ENCODE measurements around the gene SPECC1.

The SPECC1 gene

GRCh38 chr17:20092261-20092867 is 83.2 kb downstream of the SPECC1 start:
- TF ChIP-seq CTCF (IDR thresholded peaks at IDR 0.05; ENCODE audit: low read depth, low read length), result no peak
- DNase-seq (ENCODE audit: extremely low read depth, low read depth), result no peak

GRCh38 chr17:20092973-20093626 is 83.9 kb downstream of the SPECC1 start:
- no peak for TF ChIP-seq CTCF (IDR thresholded peaks at IDR 0.05; ENCODE audit: low read depth, low read length)
- DNase-seq (ENCODE audit: extremely low read depth, low read depth), result no peak

- no peak for TF ChIP-seq CTCF (IDR thresholded peaks at IDR 0.05; ENCODE audit: low read depth, low read length)
- DNase-seq (ENCODE audit: extremely low read depth, low read depth), result no peak
Observed at GRCh38 chr17:20094777-20095176, 85.6 kb downstream of the SPECC1 start.

- no peak for DNase-seq (ENCODE audit: extremely low read depth, low read depth)
- peak; percentile 48 for TF ChIP-seq CTCF (IDR thresholded peaks at IDR 0.05; ENCODE audit: low read depth, low read length)
Observed at GRCh38 chr17:20095336-20096080, 86.3 kb downstream of the SPECC1 start.

- TF ChIP-seq CTCF (IDR thresholded peaks at IDR 0.05; ENCODE audit: low read depth, low read length), result no peak
Observed at GRCh38 chr17:20096430-20096829, 87.3 kb downstream of the SPECC1 start.

GRCh38 chr17:20097330-20097729 is 88.2 kb downstream of the SPECC1 start:
- no peak for DNase-seq (ENCODE audit: extremely low read depth, low read depth)

More at GRCh38 chr17:20096430-20096829, 87.3 kb downstream of the SPECC1 start:
- DNase-seq (ENCODE audit: extremely low read depth, low read depth), result no peak

More at GRCh38 chr17:20097330-20097729, 88.2 kb downstream of the SPECC1 start:
- TF ChIP-seq CTCF (IDR thresholded peaks at IDR 0.05; ENCODE audit: low read depth, low read length), result no peak

All from AG09319 (cell line).